Neutrophil (primary cell): ENCODE data around the gene HIP1.

ENCODE experiments used
- H3K27ac ChIP-seq: fragments of 200-600 bp; sonication (generic); 2 replicates; pipeline ENCODE4 v1.5.1; 2016; ENCODE audit warnings: mild to moderate bottlenecking, moderate library complexity
- H3K27me3 ChIP-seq: fragments of 200-600 bp; sonication (generic); 2 replicates; pipeline ENCODE4 v1.6.0; 2016; ENCODE audit warnings: mild to moderate bottlenecking
- H3K36me3 ChIP-seq: fragments of 200-600 bp; sonication (generic); 2 replicates; pipeline ENCODE4 v1.5.1; 2017
- H3K4me1 ChIP-seq, 2 experiments: fragments of 200-600 bp in 1 of 2; sonication (generic) in 1 of 2; 1 replicate in 1 of 2; 2 replicates in 1 of 2; pipeline versions ENCODE4 v1.5.1 to v1.6.1; 2013 to 2016; ENCODE audit warnings: low read depth in 1 of 2, low read length in 1 of 2, mild to moderate bottlenecking in 1 of 2, moderate library complexity in 1 of 2; ENCODE audit not compliant: control insufficient read depth in 1 of 2, insufficient read depth in 1 of 2
- H3K4me3 ChIP-seq, 2 experiments: fragments of 200-600 bp in 1 of 2; sonication (generic) in 1 of 2; 1 replicate in 1 of 2; 2 replicates in 1 of 2; pipeline ENCODE4 v1.5.1; 2013 to 2016; ENCODE audit warnings: low read depth in 1 of 2, low read length in 1 of 2, mild to moderate bottlenecking in 1 of 2, moderate library complexity in 1 of 2
- H3K9me3 ChIP-seq: fragments of 200-600 bp; sonication (generic); 2 replicates; pipeline ENCODE4 v1.5.1; 2016
- CTCF ChIP-seq: fragments of 200-600 bp; sonication (generic); IDR thresholded peaks from 2 replicates; pipeline ENCODE4 v1.5.1; 2016; ENCODE audit warnings: antibody characterized with exemption

The HIP1 gene

GRCh38 chr7:75738975-75739795, 444 bp upstream of the HIP1 start:
- peak overlapping the region; percentile 74 for H3K27ac ChIP-seq
- H3K36me3 ChIP-seq, result no peaks in the 10 kb centered on the region
- H3K4me1 ChIP-seq, result peaks cover 34% of the 10 kb centered on the region in 2 experiments
- TF ChIP-seq CTCF, result peak; percentile 51
- H3K9me3 ChIP-seq, result no peaks in the 10 kb centered on the region
- H3K4me3 ChIP-seq, result peak overlapping the region; percentile 91 to 95
- peaks cover 20% of the 10 kb centered on the region for H3K27me3 ChIP-seq

- Histone ChIP-seq H3K4me1 (peaks cover 34% of the 10 kb centered on the region in 2 experiments), H3K27me3 (peaks cover 20% of the 10 kb centered on the region), H3K4me3 (peak overlapping the region; percentile 91 to 95), H3K36me3 (no peaks in the 10 kb centered on the region), H3K27ac (no peak overlapping the region), H3K9me3 (no peaks in the 10 kb centered on the region)
- no peak for TF ChIP-seq CTCF
Measured at GRCh38 chr7:75737856-75738603, 711 bp downstream of the HIP1 start.

GRCh38 chr7:75735581-75736350, 3.0 kb downstream of the HIP1 start:
- Histone ChIP-seq H3K27ac (no peak overlapping the region), H3K27me3 (peaks cover 20% of the 10 kb centered on the region), H3K36me3 (no peaks in the 10 kb centered on the region), H3K4me3 (no peak overlapping the region), H3K9me3 (no peaks in the 10 kb centered on the region), H3K4me1 (peaks cover 22 to 23% of the 10 kb centered on the region in 2 experiments)
- no peak for TF ChIP-seq CTCF

- no peaks in the 10 kb centered on the region for H3K9me3 ChIP-seq
- H3K27ac ChIP-seq, result no peak overlapping the region
- TF ChIP-seq CTCF, result no peak
- H3K36me3 ChIP-seq, result no peaks in the 10 kb centered on the region
- H3K27me3 ChIP-seq, result peaks cover 20% of the 10 kb centered on the region
- H3K4me1 ChIP-seq, result peaks cover 14% of the 10 kb centered on the region in 2 experiments
- no peak overlapping the region for H3K4me3 ChIP-seq
Measured at GRCh38 chr7:75734586-75735458, 3.9 kb downstream of the HIP1 start.
